Measurements from ENCODE around the gene SRSF11. TPM values are rescaled to one million over a fixed set of nuclear protein-coding genes. Genes with fewer than 3 reads are reported as not detected.

SRSF11 gene
- total RNA-seq, 2 donors from 2014 or later = 71.5 to 135 TPM

DNA sequence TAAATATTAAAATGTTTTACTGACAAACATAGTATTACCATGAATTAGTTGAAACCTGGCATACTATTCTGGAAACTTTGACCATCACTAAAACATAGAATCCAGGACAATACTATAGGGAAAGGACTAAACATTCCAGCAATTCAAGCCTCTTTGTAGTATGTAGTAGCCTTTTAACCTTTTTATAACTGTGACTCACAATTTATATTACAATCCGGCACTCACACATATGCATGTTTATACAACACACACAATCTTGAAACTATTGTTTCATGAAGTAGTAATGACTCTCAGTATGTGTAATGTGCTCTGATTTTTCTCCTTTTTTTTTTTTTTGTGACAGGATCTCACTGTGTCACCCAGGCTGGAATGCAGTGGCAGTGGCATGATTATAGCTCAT, 69.0 kb downstream of the SRSF11 start:
- DNase-seq (ENCODE audit: low spot score) = no peak
- H3K4me1 ChIP-seq (replicated peaks) = no peaks in the 10 kb centered on the region
- H3K36me3 ChIP-seq = peaks cover 0 to 5% of the 10 kb centered on the region in 2 donors
- H3K27me3 ChIP-seq (replicated peaks; ENCODE audit: insufficient read depth) = no peaks in the 10 kb centered on the region
- TF ChIP-seq POLR2A (IDR thresholded peaks at IDR 0.05) (no peak), POLR2AphosphoS5 (IDR thresholded peaks at IDR 0.05) (no peak)
- TF ChIP-seq, protein P1, sequence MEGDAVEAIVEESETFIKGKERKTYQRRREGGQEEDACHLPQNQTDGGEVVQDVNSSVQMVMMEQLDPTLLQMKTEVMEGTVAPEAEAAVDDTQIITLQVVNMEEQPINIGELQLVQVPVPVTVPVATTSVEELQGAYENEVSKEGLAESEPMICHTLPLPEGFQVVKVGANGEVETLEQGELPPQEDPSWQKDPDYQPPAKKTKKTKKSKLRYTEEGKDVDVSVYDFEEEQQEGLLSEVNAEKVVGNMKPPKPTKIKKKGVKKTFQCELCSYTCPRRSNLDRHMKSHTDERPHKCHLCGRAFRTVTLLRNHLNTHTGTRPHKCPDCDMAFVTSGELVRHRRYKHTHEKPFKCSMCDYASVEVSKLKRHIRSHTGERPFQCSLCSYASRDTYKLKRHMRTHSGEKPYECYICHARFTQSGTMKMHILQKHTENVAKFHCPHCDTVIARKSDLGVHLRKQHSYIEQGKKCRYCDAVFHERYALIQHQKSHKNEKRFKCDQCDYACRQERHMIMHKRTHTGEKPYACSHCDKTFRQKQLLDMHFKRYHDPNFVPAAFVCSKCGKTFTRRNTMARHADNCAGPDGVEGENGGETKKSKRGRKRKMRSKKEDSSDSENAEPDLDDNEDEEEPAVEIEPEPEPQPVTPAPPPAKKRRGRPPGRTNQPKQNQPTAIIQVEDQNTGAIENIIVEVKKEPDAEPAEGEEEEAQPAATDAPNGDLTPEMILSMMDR (IDR thresholded peaks at IDR 0.05) = no peak
- intact Hi-C loops (cut with DNase I) = no loop called here
- H3K4me3 ChIP-seq = no peak overlapping the region
- H3K27ac ChIP-seq = no peak overlapping the region
- WGBS = 90% methylated on average over 1 of the region's 1 CpG
- no peaks in the 10 kb centered on the region for H3K9me3 ChIP-seq

DNA sequence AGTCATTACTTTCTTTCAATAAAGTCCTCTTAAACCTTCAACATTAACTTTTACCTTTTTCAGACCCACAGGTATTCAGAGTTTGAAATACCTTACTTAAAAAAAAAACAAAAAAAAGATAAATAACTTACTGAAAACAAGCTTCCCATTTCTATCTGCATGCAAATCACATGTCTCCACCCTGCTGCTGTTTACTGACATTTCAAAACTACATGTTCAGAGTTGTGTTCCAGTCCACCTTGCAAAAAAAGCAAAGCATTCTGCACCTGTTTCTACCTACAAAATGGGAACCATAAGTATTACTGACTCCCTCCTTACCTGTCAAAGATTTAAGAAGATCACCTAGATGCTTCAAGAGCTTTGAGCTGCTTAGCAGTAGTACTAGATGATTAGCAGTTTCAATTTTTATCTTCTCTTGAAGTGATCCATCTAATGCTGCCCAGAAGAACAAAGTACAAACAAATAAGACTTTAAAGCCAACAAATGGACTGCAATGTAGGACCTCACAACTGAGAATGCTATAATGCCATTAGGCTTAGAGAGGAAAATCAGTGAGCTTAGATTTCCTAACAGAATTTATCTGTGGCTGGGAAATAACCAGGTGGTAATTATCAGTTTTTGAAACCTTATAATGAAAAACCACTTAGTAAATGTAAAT, 72.1 kb downstream of the SRSF11 start:
- Histone ChIP-seq H3K9me3 (no peaks in the 10 kb centered on the region), H3K4me1 (replicated peaks) (no peaks in the 10 kb centered on the region), H3K27ac (no peak overlapping the region), H3K27me3 (replicated peaks; ENCODE audit: insufficient read depth) (no peaks in the 10 kb centered on the region), H3K4me3 (no peak overlapping the region), H3K36me3 (peaks cover 0 to 5% of the 10 kb centered on the region in 2 donors)
- no peak for DNase-seq (ENCODE audit: low spot score)
- TF ChIP-seq, protein P1 (IDR thresholded peaks at IDR 0.05) = no peak
- TF ChIP-seq POLR2A (IDR thresholded peaks at IDR 0.05) = no peak
- TF ChIP-seq POLR2AphosphoS5 (IDR thresholded peaks at IDR 0.05) = no peak
- intact Hi-C loops (cut with DNase I) = no loop called here

DNA sequence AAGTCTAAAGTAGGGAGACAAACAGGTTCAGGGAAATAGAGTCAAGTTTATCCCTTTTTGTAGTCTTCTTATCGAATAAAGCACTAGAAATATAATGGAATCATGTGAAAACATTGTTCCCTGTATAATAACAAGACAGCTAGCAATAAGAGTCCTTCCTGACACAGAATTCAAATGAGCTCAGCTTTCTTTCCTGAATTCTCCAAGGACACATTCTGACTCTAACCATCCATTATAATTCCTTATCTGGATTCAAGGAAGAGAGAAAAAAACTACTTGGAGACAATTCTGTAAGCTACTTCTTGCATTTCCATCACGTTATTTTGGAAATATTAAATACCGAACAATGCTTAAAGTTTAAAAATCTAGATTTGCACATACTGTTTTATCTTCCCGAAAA, 74.6 kb downstream of the SRSF11 start:
- intact Hi-C loops (cut with DNase I) = no loop called here
- DNase-seq (ENCODE audit: low spot score) = no peak
- no peaks in the 10 kb centered on the region for H3K4me1 ChIP-seq (replicated peaks)
- TF ChIP-seq POLR2A (IDR thresholded peaks at IDR 0.05) = no peak
- TF ChIP-seq POLR2AphosphoS5 (IDR thresholded peaks at IDR 0.05) = no peak
- TF ChIP-seq, protein P1 (IDR thresholded peaks at IDR 0.05) = no peak
- no peaks in the 10 kb centered on the region for H3K27me3 ChIP-seq (replicated peaks; ENCODE audit: insufficient read depth)
- H3K27ac ChIP-seq = no peak overlapping the region
- WGBS = 59% methylated on average over 4 of the region's 4 CpGs
- H3K4me3 ChIP-seq = no peak overlapping the region
- no peaks in the 10 kb centered on the region for H3K9me3 ChIP-seq
- H3K36me3 ChIP-seq = peaks cover 0 to 12% of the 10 kb centered on the region in 2 donors

DNA sequence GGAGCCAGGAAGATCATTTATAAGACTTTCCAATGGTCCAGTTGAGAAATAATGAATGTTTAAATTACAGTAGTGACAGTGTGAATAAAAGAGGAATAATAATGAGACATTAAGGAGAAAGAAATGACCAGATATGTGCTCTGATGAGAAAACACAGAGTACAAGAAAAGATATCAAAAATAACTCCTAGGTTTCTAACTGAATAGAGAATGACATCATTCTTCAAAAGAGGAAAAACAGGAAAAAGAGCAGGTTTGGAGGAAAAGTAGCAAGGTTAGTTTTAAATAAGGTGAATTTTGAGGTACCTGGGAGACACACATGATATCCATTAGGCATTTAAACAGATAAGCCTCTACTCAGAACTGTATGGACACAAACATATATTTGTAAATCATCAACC, 78.3 kb downstream of the SRSF11 start:
- H3K4me3 ChIP-seq = no peak overlapping the region
- peaks cover 0 to 6% of the 10 kb centered on the region in 2 donors for H3K36me3 ChIP-seq
- TF ChIP-seq POLR2AphosphoS5 (IDR thresholded peaks at IDR 0.05) (no peak), POLR2A (IDR thresholded peaks at IDR 0.05) (no peak)
- TF ChIP-seq, protein P1 (IDR thresholded peaks at IDR 0.05) = no peak
- no peaks in the 10 kb centered on the region for H3K9me3 ChIP-seq
- no peak for DNase-seq (ENCODE audit: low spot score)
- no peaks in the 10 kb centered on the region for H3K27me3 ChIP-seq (replicated peaks; ENCODE audit: insufficient read depth)
- intact Hi-C loops (cut with DNase I) = no loop called here
- no peaks in the 10 kb centered on the region for H3K4me1 ChIP-seq (replicated peaks)
- H3K27ac ChIP-seq = no peak overlapping the region

Small RNAs within 50 kb of the gene (small RNA-seq; reads per million reads assigned to genes)
- 0 reads per million in 2 donors for gene RN7SL242P

Other genes with a start within 250 kb of the SRSF11 start
- 10 to 100 TPM; 10.7 to 18.6 TPM for gene LRRC40, start 15.8 kb upstream of the SRSF11 start, total RNA-seq
- gene ANKRD13C, start 133.3 kb downstream of the SRSF11 start, total RNA-seq = 10 to 100 TPM; 21.7 to 26.2 TPM
- gene CTH, start 189.9 kb downstream of the SRSF11 start, total RNA-seq = 10 to 100 TPM in 1 of 2 donors, 1 to 10 TPM in 1; 8.1 to 12.7 TPM